Activated gamma-delta T cell treated with anti-CD3 and anti-CD28 coated beads, Interleukin-2, amount 50 U/mL, for 16 hours (primary cell): ENCODE measurements around the gene MAB21L2.

Experiments
- DNase-seq: peaks from one replicate; pipeline ENCODE4 v3.0.0-alpha.2; 2020; ENCODE audit warnings: low read depth

MAB21L2 gene

GRCh38 chr4:150619042-150619441 is 37.1 kb downstream of the MAB21L2 start:
- DNase-seq: no peak

GRCh38 chr4:150624055-150624454 is 42.1 kb downstream of the MAB21L2 start:
- no peak for DNase-seq

GRCh38 chr4:150625033-150625432 is 43.1 kb downstream of the MAB21L2 start:
- DNase-seq: no peak

GRCh38 chr4:150628073-150628472 is 46.1 kb downstream of the MAB21L2 start:
- no peak for DNase-seq

GRCh38 chr4:150632639-150633038 is 50.7 kb downstream of the MAB21L2 start:
- no peak for DNase-seq
